22Rv1 (cell line): Measurements from ENCODE around the gene APBB2.

ENCODE experiments used
- ZFX ChIP-seq: fragments of 450-650 bp; IDR thresholded peaks from 2 replicates; pipeline ENCODE4 v1.6.1; 2017; ENCODE audit warnings: antibody characterized with exemption, borderline replicate concordance
- TF ChIP-seq, protein P1 (sequence below): fragments of 450-650 bp; IDR thresholded peaks from 2 replicates; pipeline ENCODE4 v1.5.1; 2017; ENCODE audit warnings: mild to moderate bottlenecking

DNA sequence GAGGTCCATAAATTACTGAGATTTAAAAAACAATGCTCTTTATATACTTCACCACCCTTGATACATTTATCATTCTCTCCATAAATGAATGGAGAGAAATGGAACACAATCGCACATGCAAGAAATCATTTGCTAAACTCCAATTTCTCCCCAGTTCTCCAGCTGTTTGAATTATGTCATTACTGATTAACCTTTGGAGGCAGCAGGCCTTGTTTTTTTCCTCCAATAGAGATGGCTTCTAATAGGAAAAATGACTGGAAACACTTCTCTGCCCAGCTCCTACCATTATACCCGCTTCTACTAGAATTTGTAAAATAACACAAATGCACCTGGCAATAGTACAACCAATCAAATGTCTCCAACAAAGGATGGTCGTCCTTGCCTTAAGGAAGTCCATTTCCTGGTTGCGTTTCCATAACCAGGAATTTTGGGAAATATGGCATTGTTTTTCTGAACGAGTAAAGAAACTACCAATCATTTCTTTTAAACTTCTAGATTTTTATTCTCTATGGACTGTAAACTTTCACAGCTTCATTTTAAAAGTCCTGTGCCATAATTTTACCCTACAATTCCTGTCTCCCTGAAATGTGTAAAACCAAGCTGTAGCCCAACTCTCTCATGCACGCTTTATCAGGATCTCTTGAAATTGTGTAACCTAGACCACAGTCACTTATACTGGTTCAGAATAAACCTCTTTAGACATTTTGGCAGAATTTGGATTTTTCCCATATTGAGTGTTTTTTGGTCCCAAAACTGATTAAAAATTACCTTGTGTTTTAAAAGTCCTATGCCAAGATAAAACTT, 60.1 kb downstream of the APBB2 start:
- TF ChIP-seq, protein P1, sequence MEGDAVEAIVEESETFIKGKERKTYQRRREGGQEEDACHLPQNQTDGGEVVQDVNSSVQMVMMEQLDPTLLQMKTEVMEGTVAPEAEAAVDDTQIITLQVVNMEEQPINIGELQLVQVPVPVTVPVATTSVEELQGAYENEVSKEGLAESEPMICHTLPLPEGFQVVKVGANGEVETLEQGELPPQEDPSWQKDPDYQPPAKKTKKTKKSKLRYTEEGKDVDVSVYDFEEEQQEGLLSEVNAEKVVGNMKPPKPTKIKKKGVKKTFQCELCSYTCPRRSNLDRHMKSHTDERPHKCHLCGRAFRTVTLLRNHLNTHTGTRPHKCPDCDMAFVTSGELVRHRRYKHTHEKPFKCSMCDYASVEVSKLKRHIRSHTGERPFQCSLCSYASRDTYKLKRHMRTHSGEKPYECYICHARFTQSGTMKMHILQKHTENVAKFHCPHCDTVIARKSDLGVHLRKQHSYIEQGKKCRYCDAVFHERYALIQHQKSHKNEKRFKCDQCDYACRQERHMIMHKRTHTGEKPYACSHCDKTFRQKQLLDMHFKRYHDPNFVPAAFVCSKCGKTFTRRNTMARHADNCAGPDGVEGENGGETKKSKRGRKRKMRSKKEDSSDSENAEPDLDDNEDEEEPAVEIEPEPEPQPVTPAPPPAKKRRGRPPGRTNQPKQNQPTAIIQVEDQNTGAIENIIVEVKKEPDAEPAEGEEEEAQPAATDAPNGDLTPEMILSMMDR: no peak
- TF ChIP-seq ZFX: no peak
